ENCODE results near the gene RAF1.

- TF ChIP-seq CTCF (IDR thresholded peaks at IDR 0.05): no peak
- no peak for TF ChIP-seq NR3C1 (CRISPR knock-in tag; conservative IDR thresholded peaks at IDR 0.05; ENCODE audit: low read depth)
- TF ChIP-seq HMGXB4 (CRISPR knock-in tag; IDR thresholded peaks at IDR 0.05): no peak
- no peak for TF ChIP-seq ZNF281 (CRISPR knock-in tag; IDR thresholded peaks at IDR 0.05)
- TF ChIP-seq PREB (CRISPR knock-in tag; IDR thresholded peaks at IDR 0.05; ENCODE audit: borderline replicate concordance): no peak
- no peak for TF ChIP-seq GRHL2 (CRISPR knock-in tag; IDR thresholded peaks at IDR 0.05; ENCODE audit: insufficient replicate concordance, severe bottlenecking)
- no peak for TF ChIP-seq JUN (CRISPR knock-in tag; IDR thresholded peaks at IDR 0.05)
- TF ChIP-seq FOXP4 (CRISPR knock-in tag; IDR thresholded peaks at IDR 0.05): no peak
- no peak for TF ChIP-seq ELF4 (CRISPR knock-in tag; IDR thresholded peaks at IDR 0.05; ENCODE audit: low read depth)
- no peak for TF ChIP-seq CREB1 (CRISPR knock-in tag; IDR thresholded peaks at IDR 0.05)
- TF ChIP-seq ATF3 (CRISPR knock-in tag; conservative IDR thresholded peaks at IDR 0.05): no peak
Measured at GRCh38 chr3:12655701-12656100, 8.2 kb downstream of the RAF1 start.
